Epithelial cell of esophagus (primary cell): ENCODE measurements around the gene NOTCH1.

Experiments
- DNase-seq: peaks from one replicate; pipeline ENCODE4 v3.0.0; 2010; ENCODE audit warnings: low read depth
- H3K4me3 ChIP-seq: 2 replicates; pipeline ENCODE4 v1.5.1; 2011; ENCODE audit warnings: mild to moderate bottlenecking, low read length, control low read depth
- CTCF ChIP-seq: IDR thresholded peaks from 2 replicates; pipeline ENCODE4 v1.5.1; 2011; ENCODE audit warnings: low read depth, mild to moderate bottlenecking, low read length, control low read depth, inconsistent platforms; ENCODE audit not compliant: insufficient read depth; ENCODE audit errors: missing control alignments

Gene NOTCH1

GRCh38 chr9:136570916-136571315 is 25.1 kb upstream of the NOTCH1 start:
- no peak for DNase-seq

GRCh38 chr9:136570191-136570845 is 24.5 kb upstream of the NOTCH1 start:
- no peak for DNase-seq
- no peak overlapping the region for H3K4me3 ChIP-seq
- TF ChIP-seq CTCF: no peak

More at GRCh38 chr9:136570916-136571315, 25.1 kb upstream of the NOTCH1 start:
- H3K4me3 ChIP-seq: no peak overlapping the region
- TF ChIP-seq CTCF: no peak

- no peak overlapping the region for H3K4me3 ChIP-seq
- TF ChIP-seq CTCF: no peak
- DNase-seq: no peak
These were observed 23.8 kb upstream of the NOTCH1 start for GRCh38 chr9:136569526-136570148.

- no peak for DNase-seq
- no peak overlapping the region for H3K4me3 ChIP-seq
These were observed 22.6 kb upstream of the NOTCH1 start for GRCh38 chr9:136568288-136569081.

GRCh38 chr9:136567651-136568287 is 21.9 kb upstream of the NOTCH1 start:
- no peak for TF ChIP-seq CTCF
- no peak overlapping the region for H3K4me3 ChIP-seq
- DNase-seq: peak; percentile 86

More at GRCh38 chr9:136568288-136569081, 22.6 kb upstream of the NOTCH1 start:
- no peak for TF ChIP-seq CTCF

GRCh38 chr9:136566901-136567300 is 21.1 kb upstream of the NOTCH1 start:
- no peak for TF ChIP-seq CTCF
- DNase-seq: no peak
- no peak overlapping the region for H3K4me3 ChIP-seq
